Glutamatergic neuron (in vitro differentiated cells): ENCODE data around the gene SHROOM2. TPM values are rescaled to one million over a fixed set of nuclear protein-coding genes. Genes with fewer than 3 reads are reported as not detected.

ENCODE experiments used
- DNase-seq: peaks from one replicate; pipeline ENCODE4 v3.0.0; 2022
- H3K27ac Mint-ChIP-seq: one replicate; pipeline ENCODE4 v1.8.0; 2020; ENCODE audit warnings: mild to moderate bottlenecking, mixed read lengths, inconsistent platforms; ENCODE audit not compliant: unreplicated experiment
- H3K27me3 Mint-ChIP-seq: one replicate; pipeline ENCODE4 v1.8.0; 2020; ENCODE audit warnings: mild to moderate bottlenecking, moderate library complexity, mixed read lengths, inconsistent platforms; ENCODE audit not compliant: unreplicated experiment
- H3K36me3 Mint-ChIP-seq: one replicate; pipeline ENCODE4 v1.8.0; 2020; ENCODE audit warnings: mild to moderate bottlenecking, mixed read lengths, inconsistent platforms; ENCODE audit not compliant: unreplicated experiment
- H3K4me1 Mint-ChIP-seq: one replicate; pipeline ENCODE4 v1.8.0; 2020; ENCODE audit warnings: mild to moderate bottlenecking, low read depth, mixed read lengths, inconsistent platforms; ENCODE audit not compliant: unreplicated experiment
- H3K4me3 Mint-ChIP-seq: one replicate; pipeline ENCODE4 v1.8.0; 2020; ENCODE audit warnings: mild to moderate bottlenecking, mixed read lengths, inconsistent platforms; ENCODE audit not compliant: unreplicated experiment
- H3K9me3 Mint-ChIP-seq: one replicate; pipeline ENCODE4 v1.8.0; 2020; ENCODE audit warnings: mild to moderate bottlenecking, moderate library complexity, mixed read lengths, inconsistent platforms; ENCODE audit not compliant: unreplicated experiment
- total RNA-seq: library from RNA; stranded (reverse); fragmentation: NEBNext Ultra II Directional; extraction: Animal tissue kit (Norgen Biotek cat#: 25700); gene quantifications from one replicate; pipeline ENCODE4 v1.2.1, GENCODE V29; 2021; ENCODE audit not compliant: unreplicated experiment
- TF ChIP-seq, protein P1 (sequence below): fragments of 200-600 bp; sonication (generic); IDR thresholded peaks from one replicate; pipeline ENCODE4 v1.5.0; 2021; ENCODE audit not compliant: partially characterized antibody, unreplicated experiment

SHROOM2 gene
- total RNA-seq, 1 donor from 2014 or later: 3.1 TPM

DNA sequence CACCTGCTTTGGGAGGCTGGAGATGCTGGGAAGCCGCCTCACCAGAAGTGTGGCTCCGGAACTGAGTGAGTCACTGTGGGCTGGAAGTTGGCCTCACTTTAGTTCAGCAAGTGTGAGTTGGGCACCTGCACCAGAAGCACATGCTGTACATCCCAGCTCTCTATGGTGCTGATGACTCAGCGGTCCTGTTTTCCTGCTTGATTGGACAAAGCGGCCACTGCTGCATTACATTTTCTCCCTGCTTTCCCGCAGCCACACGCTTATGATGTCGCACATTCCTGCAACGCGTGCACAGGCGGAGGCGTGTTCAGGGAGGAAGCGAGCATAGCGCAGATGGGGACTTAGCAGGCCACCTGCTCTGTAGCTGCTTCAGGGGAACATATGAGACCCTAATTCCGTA is 154.2 kb downstream of the SHROOM2 start:
- no peaks in the 10 kb centered on the region for H3K4me1 Mint-ChIP-seq
- no peaks in the 10 kb centered on the region for H3K9me3 Mint-ChIP-seq
- no peak for DNase-seq
- no peaks in the 10 kb centered on the region for H3K36me3 Mint-ChIP-seq
- no peaks in the 10 kb centered on the region for H3K27me3 Mint-ChIP-seq
- TF ChIP-seq, protein P1, sequence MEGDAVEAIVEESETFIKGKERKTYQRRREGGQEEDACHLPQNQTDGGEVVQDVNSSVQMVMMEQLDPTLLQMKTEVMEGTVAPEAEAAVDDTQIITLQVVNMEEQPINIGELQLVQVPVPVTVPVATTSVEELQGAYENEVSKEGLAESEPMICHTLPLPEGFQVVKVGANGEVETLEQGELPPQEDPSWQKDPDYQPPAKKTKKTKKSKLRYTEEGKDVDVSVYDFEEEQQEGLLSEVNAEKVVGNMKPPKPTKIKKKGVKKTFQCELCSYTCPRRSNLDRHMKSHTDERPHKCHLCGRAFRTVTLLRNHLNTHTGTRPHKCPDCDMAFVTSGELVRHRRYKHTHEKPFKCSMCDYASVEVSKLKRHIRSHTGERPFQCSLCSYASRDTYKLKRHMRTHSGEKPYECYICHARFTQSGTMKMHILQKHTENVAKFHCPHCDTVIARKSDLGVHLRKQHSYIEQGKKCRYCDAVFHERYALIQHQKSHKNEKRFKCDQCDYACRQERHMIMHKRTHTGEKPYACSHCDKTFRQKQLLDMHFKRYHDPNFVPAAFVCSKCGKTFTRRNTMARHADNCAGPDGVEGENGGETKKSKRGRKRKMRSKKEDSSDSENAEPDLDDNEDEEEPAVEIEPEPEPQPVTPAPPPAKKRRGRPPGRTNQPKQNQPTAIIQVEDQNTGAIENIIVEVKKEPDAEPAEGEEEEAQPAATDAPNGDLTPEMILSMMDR: no peak
- H3K27ac Mint-ChIP-seq: no peak overlapping the region
- H3K4me3 Mint-ChIP-seq: no peak overlapping the region

DNA sequence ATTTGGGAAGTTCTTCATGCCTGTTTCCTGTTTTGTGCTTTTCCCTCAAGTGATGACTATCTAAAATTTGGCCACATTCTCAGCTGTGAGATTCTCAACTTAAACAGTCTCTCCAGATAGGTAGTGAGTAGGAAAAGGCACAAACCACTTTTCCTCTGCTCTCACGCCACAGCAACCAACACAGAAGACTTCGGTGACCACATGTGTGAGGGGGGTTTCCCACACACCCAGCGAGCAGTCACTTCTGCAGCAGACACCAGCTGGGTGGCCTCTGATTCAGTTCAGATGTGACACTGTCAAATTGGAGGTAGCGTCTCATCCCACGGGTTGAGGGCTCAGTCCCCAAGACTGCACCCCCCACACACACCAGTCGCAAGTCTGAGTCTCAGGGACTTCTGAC is 155.9 kb downstream of the SHROOM2 start:
- no peaks in the 10 kb centered on the region for H3K9me3 Mint-ChIP-seq
- no peaks in the 10 kb centered on the region for H3K36me3 Mint-ChIP-seq
- DNase-seq: no peak
- TF ChIP-seq, protein P1: no peak
- H3K27me3 Mint-ChIP-seq: no peaks in the 10 kb centered on the region
- no peaks in the 10 kb centered on the region for H3K4me1 Mint-ChIP-seq
- H3K27ac Mint-ChIP-seq: no peak overlapping the region
- no peak overlapping the region for H3K4me3 Mint-ChIP-seq

DNA sequence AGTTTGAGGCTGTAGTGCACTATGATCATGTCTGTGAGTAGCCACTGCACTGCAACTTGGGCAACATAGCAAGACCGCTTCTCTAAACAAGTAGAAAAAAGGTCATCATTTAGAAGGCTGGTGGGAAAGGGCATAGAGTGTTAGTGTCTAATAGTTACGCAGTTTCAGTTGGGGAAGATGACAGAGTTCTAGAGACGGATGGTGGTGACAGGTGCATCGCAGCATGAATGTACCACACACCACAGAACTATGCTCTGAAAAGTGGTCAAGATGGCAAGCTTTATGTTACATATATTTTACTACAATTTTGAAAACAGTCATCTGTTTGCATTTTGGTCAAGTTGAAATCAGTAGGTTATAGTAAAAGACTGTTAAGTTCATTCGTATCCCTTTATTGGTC is 157.2 kb downstream of the SHROOM2 start:
- Mint-ChIP-seq H3K36me3 (no peaks in the 10 kb centered on the region), H3K27ac (no peak overlapping the region), H3K9me3 (no peaks in the 10 kb centered on the region), H3K4me1 (peaks cover 2% of the 10 kb centered on the region), H3K27me3 (no peaks in the 10 kb centered on the region), H3K4me3 (no peak overlapping the region)
- no peak for DNase-seq
- TF ChIP-seq, protein P1: no peak

DNA sequence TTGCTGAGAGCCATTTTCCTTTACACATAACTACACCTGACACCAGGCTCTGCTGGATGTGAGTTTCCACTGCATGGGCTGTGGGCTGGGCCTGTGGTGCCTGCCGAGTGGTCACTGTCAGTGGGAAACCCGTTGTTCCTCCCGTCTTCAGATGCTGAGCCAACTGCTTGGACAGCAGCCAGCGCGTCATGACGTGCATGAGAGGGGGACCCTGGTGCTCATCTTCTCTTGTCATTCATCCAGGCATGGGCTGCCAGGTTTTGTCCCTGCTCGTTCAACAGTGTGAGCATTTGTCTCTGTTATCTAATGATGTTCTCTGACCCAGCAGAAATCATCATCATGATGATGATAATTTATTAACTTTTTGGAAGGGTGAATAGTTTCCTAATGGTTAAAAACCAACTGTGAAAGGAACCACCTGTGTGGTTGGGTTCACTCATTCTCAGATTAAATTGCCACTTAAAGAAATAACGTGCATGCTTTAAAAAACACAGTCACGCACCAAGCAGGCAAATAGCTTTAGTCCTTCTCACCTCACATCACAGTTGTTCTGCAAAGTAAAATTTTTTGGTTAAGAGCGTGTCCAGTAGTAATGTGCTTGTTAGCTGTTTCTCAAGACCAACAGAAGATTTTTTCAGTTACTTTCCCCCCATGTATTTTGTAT is 161.0 kb downstream of the SHROOM2 start:
- Mint-ChIP-seq H3K9me3 (no peaks in the 10 kb centered on the region), H3K27ac (no peak overlapping the region), H3K36me3 (no peaks in the 10 kb centered on the region), H3K27me3 (no peaks in the 10 kb centered on the region), H3K4me1 (peaks cover 7% of the 10 kb centered on the region), H3K4me3 (no peak overlapping the region)
- TF ChIP-seq, protein P1: no peak
- no peak for DNase-seq

DNA sequence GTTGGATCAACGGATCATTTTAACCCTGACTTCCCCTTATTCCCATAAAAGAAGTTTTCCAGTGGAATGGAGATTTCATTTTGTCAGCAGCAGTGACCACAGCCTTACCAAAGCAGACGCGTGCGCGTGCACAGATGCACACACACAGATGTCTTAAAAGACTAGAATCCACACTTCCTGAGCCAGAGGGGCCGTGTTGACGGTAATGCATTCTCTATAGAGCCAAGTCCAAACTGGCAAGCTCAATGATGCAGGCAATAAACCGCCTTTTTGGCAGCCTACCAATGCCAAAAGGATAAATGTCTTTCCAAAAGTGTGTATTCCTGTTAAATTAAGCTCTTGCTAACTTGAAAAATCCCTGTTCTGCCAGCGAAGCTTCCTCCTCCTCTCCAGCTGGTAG is 162.2 kb downstream of the SHROOM2 start:
- Mint-ChIP-seq H3K27ac (no peak overlapping the region), H3K36me3 (no peaks in the 10 kb centered on the region), H3K9me3 (no peaks in the 10 kb centered on the region), H3K4me1 (peaks cover 7% of the 10 kb centered on the region), H3K27me3 (no peaks in the 10 kb centered on the region), H3K4me3 (no peak overlapping the region)
- DNase-seq: no peak
- TF ChIP-seq, protein P1: no peak
